ENCODE results near the gene MAST4. TPM values are rescaled to one million over a fixed set of nuclear protein-coding genes. Genes with fewer than 3 reads are reported as not detected.

The MAST4 gene
- total RNA-seq, 1 donor from 2014 or later, result 0.99 TPM

DNA sequence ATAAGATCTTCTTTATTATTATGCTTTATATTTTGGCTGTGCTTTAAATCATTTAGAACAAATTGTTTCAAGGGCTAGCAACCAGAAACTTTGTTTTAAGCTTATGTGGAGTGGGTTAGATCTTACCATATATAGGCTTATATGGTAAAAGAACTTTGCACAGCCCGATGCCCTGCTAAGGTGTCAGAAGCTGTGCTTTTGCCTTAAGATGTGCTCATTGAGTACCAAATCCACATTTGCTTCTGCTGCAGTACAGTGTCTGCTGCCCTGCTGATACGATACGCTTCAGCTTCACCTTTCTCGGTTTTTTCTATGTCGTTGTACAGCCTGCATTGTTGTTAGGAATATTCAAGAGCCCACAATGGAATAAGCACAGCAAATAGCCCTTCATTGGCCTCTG, 565.6 kb downstream of the MAST4 start:
- H3K27ac ChIP-seq, result no peak overlapping the region
- TF ChIP-seq EZH2phosphoT487 (IDR thresholded peaks at IDR 0.05), result no peak
- TF ChIP-seq, protein P1, sequence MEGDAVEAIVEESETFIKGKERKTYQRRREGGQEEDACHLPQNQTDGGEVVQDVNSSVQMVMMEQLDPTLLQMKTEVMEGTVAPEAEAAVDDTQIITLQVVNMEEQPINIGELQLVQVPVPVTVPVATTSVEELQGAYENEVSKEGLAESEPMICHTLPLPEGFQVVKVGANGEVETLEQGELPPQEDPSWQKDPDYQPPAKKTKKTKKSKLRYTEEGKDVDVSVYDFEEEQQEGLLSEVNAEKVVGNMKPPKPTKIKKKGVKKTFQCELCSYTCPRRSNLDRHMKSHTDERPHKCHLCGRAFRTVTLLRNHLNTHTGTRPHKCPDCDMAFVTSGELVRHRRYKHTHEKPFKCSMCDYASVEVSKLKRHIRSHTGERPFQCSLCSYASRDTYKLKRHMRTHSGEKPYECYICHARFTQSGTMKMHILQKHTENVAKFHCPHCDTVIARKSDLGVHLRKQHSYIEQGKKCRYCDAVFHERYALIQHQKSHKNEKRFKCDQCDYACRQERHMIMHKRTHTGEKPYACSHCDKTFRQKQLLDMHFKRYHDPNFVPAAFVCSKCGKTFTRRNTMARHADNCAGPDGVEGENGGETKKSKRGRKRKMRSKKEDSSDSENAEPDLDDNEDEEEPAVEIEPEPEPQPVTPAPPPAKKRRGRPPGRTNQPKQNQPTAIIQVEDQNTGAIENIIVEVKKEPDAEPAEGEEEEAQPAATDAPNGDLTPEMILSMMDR (IDR thresholded peaks at IDR 0.05), result no peak
- no peak for TF ChIP-seq EZH2 (IDR thresholded peaks at IDR 0.05)

DNA sequence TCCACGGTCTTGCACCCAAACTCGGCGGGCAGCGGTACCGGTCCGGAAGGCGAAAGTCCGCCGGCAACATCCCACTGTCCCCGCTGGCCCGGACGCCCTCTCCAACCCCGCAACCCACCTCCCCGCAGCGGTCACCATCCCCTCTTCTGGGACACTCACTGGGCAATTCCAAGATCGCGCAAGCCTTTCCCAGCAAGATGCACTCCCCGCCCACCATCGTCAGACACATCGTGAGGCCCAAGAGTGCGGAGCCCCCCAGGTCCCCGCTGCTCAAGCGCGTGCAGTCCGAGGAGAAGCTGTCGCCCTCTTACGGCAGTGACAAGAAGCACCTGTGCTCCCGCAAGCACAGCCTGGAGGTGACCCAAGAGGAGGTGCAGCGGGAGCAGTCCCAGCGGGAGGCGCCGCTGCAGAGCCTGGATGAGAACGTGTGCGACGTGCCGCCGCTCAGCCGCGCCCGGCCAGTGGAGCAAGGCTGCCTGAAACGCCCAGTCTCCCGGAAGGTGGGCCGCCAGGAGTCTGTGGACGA, 567.1 kb downstream of the MAST4 start:
- no peaks in the 10 kb centered on the region for H4K20me1 ChIP-seq (ENCODE audit: low read depth)
- H3K27me3 Mint-ChIP-seq (ENCODE audit: insufficient read depth, low read depth), result no peaks in the 10 kb centered on the region
- no peak overlapping the region for H3K4me2 ChIP-seq
- peaks cover 3% of the 10 kb centered on the region for H3K4me1 Mint-ChIP-seq
- no peaks in the 10 kb centered on the region for H3F3A ChIP-seq (ENCODE audit: low read depth)
- no peak overlapping the region for H3K4me3 ChIP-seq
- no peak overlapping the region for H3K27ac Mint-ChIP-seq
- no peaks in the 10 kb centered on the region for H3K9me3 ChIP-seq (ENCODE audit: low read depth)
- no peaks in the 10 kb centered on the region for H3K36me3 ChIP-seq
- H3K4me1 ChIP-seq, result no peaks in the 10 kb centered on the region
- H3K36me3 Mint-ChIP-seq, result peaks cover 2% of the 10 kb centered on the region
- H3K27ac ChIP-seq, result no peak overlapping the region
- H3K79me2 ChIP-seq (ENCODE audit: low read depth), result no peaks in the 10 kb centered on the region
- H3K4me3 Mint-ChIP-seq, result no peak overlapping the region
- H2AFZ ChIP-seq (replicated peaks), result no peak overlapping the region
- TF ChIP-seq EZH2 (IDR thresholded peaks at IDR 0.05) (no peak), EZH2phosphoT487 (IDR thresholded peaks at IDR 0.05) (no peak)
- TF ChIP-seq, protein P1 (IDR thresholded peaks at IDR 0.05), result no peak
- no peak for DNase-seq (ENCODE audit: low spot score)
- H3K9ac ChIP-seq, result no peak overlapping the region
- H3K9me3 Mint-ChIP-seq, result peaks cover 2% of the 10 kb centered on the region
- no peaks in the 10 kb centered on the region for H3K27me3 ChIP-seq

More for the DNA sequence above, 565.6 kb downstream of the MAST4 start:
- Histone ChIP-seq H4K20me1 (ENCODE audit: low read depth) (no peaks in the 10 kb centered on the region), H3K79me2 (ENCODE audit: low read depth) (no peaks in the 10 kb centered on the region), H2AFZ (replicated peaks) (no peak overlapping the region), H3K9ac (no peak overlapping the region), H3K36me3 (no peaks in the 10 kb centered on the region), H3K27me3 (no peaks in the 10 kb centered on the region), H3K9me3 (ENCODE audit: low read depth) (no peaks in the 10 kb centered on the region), H3K4me1 (no peaks in the 10 kb centered on the region), H3K4me3 (no peak overlapping the region), H3K4me2 (no peak overlapping the region), H3F3A (ENCODE audit: low read depth) (no peaks in the 10 kb centered on the region)
- no peaks in the 10 kb centered on the region for H3K27me3 Mint-ChIP-seq (ENCODE audit: insufficient read depth, low read depth)
- no peak overlapping the region for H3K4me3 Mint-ChIP-seq
- peaks cover 2% of the 10 kb centered on the region for H3K9me3 Mint-ChIP-seq
- H3K36me3 Mint-ChIP-seq, result peaks cover 2% of the 10 kb centered on the region
- peaks cover 3% of the 10 kb centered on the region for H3K4me1 Mint-ChIP-seq
- no peak for DNase-seq (ENCODE audit: low spot score)
- H3K27ac Mint-ChIP-seq, result no peak overlapping the region

DNA sequence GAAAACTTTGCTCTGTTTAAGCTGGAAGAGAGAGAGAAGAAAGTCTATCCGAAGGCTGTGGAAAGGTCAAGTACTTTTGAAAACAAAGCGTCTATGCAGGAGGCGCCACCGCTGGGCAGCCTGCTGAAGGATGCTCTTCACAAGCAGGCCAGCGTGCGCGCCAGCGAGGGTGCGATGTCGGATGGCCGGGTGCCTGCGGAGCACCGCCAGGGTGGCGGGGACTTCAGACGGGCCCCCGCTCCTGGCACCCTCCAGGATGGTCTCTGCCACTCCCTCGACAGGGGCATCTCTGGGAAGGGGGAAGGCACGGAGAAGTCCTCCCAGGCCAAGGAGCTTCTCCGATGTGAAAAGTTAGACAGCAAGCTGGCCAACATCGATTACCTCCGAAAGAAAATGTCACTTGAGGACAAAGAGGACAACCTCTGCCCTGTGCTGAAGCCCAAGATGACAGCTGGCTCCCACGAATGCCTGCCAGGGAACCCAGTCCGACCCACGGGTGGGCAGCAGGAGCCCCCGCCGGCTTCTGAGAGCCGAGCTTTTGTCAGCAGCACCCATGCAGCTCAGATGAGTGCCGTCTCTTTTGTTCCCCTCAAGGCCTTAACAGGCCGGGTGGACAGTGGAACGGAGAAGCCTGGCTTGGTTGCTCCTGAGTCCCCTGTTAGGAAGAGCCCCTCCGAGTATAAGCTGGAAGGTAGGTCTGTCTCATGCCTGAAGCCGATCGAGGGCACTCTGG, 567.8 kb downstream of the MAST4 start:
- no peaks in the 10 kb centered on the region for H3K36me3 ChIP-seq
- no peak overlapping the region for H3K27ac ChIP-seq
- H3K4me1 ChIP-seq, result no peaks in the 10 kb centered on the region
- no peak for TF ChIP-seq EZH2phosphoT487 (IDR thresholded peaks at IDR 0.05)
- no peak for TF ChIP-seq EZH2 (IDR thresholded peaks at IDR 0.05)
- TF ChIP-seq, protein P1 (IDR thresholded peaks at IDR 0.05), result no peak
- H3K9me3 ChIP-seq (ENCODE audit: low read depth), result no peaks in the 10 kb centered on the region
- H3F3A ChIP-seq (ENCODE audit: low read depth), result no peaks in the 10 kb centered on the region
- Mint-ChIP-seq H3K4me1 (peaks cover 3% of the 10 kb centered on the region), H3K36me3 (peaks cover 2% of the 10 kb centered on the region), H3K27me3 (ENCODE audit: insufficient read depth, low read depth) (no peaks in the 10 kb centered on the region), H3K27ac (no peak overlapping the region), H3K4me3 (no peak overlapping the region), H3K9me3 (peaks cover 2% of the 10 kb centered on the region)
- no peaks in the 10 kb centered on the region for H3K27me3 ChIP-seq
- H3K4me3 ChIP-seq, result no peak overlapping the region
- no peak overlapping the region for H2AFZ ChIP-seq (replicated peaks)
- no peak overlapping the region for H3K4me2 ChIP-seq
- no peak for DNase-seq (ENCODE audit: low spot score)
- H3K79me2 ChIP-seq (ENCODE audit: low read depth), result no peaks in the 10 kb centered on the region
- H3K9ac ChIP-seq, result no peak overlapping the region
- H4K20me1 ChIP-seq (ENCODE audit: low read depth), result no peaks in the 10 kb centered on the region

Data from neural progenitor cell (in vitro differentiated cells).